GM19193 (cell line): ENCODE measurements around the gene L1CAM.

ENCODE experiments used
- POLR2A ChIP-seq: IDR thresholded peaks from 4 replicates; pipeline ENCODE4 v1.6.1; 2011; ENCODE audit not compliant: insufficient read depth, insufficient read length; ENCODE audit errors: extremely low read depth

L1CAM gene

DNA sequence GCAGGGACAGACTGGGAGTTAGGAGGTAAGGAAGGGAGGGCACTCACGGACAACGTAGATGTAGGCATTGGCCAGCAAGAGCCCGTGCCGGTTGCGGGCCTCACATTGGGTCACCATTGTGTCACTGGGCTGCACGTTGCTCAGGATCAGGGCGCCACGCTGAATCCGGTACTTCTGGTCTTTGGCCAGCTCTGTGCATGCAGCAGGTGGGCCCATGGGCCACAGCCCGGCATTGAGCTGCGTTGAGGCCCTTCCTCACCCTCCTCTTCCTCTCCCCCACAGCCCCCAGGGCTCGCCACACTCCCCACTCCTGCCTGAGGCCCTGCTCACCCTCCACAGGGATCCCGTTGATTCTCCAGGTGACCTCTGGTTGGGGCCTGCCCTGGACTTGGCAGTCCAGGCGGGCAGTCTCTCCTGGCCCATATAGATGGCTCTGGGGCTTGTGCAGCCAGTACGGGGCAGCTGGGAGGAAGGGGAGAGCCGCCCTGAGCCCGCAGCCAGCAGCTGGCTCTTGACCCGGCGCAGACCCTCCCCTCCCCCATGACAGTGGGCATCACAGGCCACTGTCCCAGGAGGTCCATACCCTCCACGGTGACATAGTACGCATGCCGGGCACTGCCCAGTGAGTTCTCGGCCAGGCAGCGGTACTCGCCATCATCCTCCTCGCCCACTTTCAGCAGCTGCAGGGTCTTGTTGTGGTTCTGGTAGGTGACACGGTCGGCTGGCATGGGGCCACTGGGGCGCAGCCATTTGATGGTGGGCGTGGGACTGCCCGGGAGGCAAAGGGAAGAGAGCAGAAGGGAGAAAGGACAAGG, 16.3 kb downstream of the L1CAM start:
- TF ChIP-seq POLR2A: no peak

DNA sequence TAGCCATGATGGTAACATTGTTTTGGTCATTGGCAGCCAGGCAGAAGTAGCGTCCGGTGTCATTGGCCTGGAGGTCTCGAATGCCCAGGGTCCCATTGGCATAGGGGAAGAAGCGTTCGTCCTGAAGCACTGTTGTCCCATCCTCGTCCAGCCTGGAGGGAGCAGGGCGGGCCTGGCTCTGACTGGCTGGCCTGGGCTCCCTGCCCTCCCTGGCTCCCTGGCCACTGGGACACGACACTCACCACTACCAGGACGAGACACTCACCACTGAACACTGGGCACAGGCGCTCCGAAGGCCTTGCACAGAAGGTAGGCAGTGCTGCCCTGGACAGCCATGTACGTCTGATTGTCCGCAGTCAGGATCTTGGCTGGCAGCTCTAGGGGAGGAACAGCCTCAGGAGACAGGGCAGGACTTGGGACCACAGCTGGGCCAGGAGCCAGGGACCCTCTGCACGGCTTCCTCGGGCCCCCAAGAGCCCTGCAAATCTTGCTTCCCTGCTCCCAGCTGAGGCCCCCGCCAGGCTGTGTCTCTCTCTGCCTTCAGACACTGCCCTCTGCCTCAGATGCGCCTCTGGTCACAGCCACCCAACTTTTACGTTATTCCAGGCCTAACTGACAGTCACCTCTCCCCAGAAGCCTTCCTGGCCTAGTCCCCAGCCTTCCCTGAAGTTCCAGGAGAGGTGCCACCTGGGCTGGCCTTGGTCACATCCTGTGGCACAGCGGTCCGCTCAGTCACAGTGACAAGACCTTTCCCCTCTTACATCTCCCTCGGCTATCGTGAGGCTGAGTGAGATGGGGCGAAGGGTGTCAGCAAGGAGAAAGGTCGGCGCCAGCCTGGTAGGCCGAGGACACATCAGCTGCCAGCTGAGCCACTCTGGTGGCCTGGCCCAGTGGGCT, 17.1 kb downstream of the L1CAM start:
- no peak for TF ChIP-seq POLR2A

DNA sequence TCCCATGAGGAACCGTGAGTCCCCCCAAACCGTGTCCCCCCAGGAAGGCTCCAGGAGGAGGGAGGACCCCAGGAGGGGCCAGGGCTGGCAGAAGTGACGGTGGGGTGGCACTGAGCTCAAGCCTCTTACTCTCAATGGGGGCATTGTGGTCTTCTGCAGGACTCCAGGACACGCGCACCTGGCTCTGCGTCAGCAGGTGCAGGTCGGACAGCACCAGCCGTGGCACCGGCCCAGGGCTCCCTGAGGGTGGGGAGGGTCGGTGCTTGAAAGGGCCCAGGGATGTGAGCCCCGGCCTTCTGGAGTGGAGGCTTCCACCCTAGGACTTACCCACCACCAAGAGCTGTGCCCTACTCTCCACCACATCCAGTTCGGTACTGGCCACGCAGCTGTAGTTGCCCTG, 18.3 kb downstream of the L1CAM start:
- no peak for TF ChIP-seq POLR2A

DNA sequence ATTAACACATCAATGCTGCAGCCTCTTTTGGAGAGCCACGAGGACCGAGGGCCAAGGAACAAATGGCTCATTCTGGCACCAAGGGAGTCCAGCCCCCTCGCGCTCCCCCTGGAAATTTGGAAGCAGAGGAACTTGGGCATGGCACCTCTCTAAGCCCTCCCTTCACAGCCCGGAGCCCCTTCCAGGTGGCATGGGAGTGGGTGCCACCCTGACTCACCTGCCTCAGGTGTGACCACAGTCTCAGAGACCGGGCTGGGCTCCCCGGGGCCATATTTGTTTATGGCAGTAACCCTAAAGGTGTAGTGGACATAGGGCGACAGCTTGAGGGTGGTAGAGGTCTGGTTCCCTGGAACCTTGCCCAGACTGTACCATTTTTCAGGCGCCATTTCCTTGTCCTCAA, 18.8 kb downstream of the L1CAM start:
- no peak for TF ChIP-seq POLR2A

DNA sequence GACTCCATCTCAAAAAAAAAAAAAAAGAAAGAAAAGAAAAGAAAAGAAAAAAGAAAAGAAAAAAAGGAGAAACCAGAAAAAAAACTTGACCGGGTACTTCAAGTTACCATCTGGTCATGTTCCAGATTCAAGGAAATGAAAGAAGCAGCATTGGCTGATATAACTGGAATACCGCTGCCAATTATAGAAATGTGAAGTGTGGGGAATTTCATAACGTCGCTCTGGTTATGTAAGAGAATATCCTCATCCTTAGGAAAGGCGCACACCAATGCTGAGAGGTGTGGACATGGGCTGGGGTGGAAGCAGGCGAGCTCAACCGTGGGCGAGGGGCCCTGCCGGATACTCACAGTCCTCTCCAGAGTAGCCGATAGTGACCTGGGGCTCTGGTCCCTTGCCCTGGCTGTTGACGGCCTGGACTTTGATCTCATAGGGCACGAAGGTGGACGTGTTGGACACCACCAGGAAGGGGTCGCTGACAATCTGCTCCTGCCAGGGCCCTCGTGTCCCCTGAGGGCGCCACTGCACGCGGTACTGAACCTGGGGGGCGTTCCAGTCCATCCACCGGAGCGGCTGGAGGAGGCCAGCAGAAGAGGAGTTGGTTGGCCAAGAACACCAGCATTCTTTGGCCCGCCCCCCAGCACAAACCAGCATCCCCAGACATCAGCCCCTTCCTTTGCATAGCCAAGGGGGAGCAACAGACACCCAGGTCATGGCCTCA, 19.5 kb downstream of the L1CAM start:
- no peak for TF ChIP-seq POLR2A

DNA sequence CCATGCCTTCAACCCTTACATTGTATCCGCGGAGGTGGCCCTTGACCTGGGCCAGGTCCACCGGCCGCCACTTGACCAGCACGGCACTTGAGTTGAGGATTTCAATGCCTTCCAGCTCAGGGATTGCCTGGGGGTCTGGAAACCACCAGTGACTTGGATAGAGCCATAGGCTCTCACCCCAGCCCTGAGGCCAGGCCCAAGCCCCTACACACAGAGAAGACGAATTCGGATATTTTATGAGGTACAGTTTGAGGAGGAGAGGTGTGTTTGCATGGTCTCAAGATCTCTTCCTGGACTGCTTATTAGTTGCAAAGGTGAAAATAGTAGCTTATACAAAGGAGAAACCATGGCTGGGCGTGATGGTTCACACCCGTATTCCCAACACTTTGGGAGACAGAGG, 20.3 kb downstream of the L1CAM start:
- TF ChIP-seq POLR2A: no peak

DNA sequence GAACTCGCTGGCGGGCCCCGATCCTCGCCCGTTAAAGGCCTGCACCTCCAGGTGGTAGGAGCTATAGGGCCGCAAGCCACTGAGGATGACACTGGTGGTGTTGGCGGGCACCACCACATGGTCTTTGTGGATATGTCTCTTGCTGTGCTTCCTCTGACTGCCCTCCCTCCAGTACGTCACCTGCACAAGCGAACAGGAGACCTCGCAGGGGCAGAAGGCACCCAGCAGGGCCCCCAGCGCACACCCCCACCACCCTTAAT, 20.7 kb downstream of the L1CAM start:
- TF ChIP-seq POLR2A: no peak

DNA sequence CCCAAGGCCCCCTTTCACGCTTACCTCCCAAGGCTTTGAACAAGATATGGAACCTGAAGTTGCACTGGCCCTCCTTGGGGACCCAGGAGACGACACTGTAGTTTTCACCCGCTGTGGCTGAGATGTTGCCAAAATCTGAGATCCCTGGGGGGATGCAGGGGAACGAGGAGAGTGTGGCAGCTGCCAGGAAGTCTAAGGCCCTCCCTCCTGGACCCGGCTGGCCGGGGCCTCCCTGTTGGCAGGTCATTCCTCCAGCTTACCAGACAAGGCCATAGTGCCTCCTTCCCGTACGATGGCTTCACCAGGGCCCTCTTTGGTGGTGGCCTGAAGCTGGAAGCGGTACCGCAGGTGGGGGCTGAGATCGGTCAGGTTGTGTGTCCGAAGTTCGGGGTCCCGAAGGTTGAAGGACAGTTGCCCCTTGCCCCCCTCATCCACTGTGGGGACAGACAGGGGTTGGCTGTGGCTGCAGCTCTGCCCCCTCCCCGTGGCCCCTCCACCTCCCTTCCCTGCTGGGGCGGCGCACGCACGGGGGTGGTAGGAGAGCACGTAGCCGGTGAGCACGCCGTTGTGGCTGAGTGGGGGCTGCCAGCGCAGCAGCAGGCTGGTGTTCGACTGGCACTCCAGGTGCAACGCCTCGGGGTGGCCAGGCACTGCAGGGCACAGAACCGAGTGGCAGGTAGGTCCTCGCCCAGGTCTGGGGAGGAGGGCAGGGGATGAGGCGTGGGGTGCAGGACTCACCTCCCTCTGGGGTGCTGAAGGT, 21.2 kb downstream of the L1CAM start:
- TF ChIP-seq POLR2A: no peak

DNA sequence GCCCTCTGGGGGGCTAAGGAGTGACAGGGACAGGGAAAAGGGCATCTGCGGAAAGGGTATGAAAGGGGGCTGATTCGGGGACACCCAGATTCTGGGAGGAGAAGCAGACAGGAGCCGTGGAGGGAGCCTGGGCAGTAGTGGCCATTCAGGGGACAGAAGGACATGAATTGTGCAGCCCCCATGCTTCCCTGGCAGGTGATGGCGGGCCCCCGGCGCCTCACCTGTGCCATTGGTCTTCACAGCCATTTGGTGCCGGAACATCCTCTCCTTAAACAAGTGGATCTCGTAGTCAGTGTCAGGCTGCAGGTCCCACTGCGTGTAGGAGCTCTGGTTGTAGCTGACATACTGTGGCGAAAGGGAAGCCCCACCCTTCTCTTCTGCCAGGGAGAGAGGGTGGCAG, 21.9 kb downstream of the L1CAM start:
- no peak for TF ChIP-seq POLR2A

DNA sequence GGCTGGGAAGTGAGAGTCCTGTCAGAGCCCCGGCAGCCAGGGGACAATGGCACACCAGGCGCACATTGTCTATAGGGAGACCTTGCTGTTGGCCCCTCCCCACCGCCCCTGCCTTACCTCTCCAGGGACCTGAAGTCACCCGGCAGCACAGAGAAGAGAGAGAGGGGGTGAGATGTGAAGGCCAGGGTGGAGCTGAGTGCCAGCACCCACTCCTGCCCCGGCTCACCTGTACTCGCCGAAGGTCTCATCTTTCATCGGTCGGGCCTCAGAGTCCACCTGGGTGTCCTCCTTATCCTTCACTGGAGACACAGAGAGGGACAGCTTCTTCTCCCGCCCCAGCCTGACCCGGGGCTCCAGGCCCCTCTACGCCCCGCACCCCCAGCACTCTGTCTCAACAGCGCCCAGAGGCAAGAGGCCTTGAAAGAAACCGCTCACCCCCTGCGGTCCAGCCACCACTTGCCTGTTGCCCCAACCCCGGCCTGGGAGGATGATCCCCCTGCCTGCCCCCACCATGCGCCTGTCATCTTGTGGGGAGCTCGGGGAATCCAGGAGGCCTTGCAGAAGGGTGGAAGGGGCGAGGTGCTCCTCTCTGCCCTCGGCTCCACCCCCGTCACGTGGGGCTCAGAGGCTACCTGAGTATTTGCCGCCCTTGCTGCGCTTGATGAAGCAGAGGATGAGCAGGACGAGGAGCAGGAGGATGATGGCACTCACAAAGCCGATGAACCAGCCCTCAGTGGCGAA, 22.6 kb downstream of the L1CAM start:
- TF ChIP-seq POLR2A: no peak

DNA sequence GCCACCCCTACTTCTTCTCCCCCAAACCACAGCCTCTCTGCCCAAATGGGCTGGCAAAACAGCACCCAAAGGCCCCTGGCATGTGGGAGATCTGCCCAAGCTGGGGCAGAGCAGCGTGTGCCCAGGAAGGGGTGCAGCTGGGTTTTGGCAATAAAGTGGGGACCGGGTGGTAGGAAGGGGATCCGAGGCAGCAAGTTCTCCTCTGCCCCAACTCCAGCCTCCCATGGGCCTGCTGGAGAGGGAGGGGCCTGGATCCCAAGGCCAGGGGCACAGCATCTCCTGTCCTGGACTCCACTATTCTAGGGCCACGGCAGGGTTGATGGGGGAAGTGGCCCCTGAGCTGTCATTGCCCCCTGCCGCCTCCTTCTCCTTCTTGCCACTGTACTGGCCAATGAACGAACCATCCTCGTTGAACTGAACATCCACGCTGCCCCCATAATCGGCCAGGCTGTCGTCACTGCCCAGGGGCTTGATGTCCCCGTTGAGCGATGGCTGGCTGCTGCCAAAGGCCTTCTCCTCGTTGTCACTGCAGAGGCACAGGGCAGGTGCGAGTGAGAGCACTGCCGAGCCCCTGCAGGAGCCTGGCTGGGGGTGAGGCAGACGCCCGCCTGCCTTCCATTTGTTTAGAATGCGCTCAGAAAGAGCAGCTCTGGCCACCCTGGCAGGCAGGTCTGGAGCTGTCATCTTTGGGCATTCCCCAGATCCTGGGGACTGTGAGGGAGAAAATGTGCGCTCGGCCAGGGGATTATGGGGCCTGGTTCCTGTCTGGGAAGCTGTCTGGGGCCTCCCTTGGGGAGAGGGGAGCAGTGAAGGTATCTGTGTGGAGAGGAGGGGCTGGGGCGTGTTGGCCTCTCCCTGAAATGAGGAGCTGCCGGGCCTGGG, 23.4 kb downstream of the L1CAM start:
- no peak for TF ChIP-seq POLR2A

DNA sequence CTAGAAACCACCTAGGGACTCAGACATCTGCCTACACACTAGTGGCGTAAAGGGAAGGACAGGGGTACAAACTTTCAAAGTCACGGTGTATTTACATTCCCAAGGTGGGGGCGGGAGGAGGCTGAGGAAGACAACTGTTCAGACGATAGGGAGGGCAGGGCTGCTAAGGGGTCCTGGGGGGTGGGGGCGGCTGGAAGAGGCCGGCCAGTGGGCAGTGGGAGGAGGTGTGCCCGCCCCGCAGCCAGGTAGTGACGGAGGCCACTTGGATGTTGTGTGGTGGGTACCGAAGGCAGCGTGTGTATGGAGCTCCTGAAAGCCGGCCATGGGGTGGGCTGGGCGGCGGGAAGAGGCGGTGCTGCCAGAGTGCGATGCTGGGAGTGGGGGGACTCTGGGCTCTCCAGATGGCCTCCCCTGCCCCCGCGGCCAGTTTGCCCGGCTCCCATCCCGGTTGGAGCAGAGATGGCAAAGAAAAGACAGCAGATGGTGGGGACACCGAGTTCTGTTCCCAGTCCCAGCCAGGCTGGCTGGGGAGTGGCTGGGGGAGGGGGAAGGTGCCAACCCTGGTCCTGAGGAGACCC, 24.2 kb downstream of the L1CAM start:
- TF ChIP-seq POLR2A: no peak

DNA sequence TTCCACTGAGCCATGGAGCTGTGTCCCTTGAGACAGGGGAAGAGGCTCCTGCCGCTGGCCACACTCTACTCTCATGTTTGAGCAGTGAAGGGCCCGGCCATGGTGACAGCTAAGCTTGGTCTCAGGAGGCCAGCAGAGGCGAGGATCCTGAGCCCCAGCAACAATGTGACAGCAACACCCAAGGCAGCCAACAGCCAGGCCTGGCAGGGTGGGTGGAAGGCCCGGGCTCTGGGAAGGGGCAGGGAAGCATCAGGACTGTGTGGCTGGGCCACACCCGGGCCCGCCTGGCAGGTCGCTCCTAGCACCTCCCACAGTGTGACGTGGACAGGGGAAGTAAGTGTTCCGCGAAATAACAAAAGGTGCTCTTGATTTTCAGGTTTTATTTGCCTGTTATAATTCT, 24.8 kb downstream of the L1CAM start:
- TF ChIP-seq POLR2A: no peak

DNA sequence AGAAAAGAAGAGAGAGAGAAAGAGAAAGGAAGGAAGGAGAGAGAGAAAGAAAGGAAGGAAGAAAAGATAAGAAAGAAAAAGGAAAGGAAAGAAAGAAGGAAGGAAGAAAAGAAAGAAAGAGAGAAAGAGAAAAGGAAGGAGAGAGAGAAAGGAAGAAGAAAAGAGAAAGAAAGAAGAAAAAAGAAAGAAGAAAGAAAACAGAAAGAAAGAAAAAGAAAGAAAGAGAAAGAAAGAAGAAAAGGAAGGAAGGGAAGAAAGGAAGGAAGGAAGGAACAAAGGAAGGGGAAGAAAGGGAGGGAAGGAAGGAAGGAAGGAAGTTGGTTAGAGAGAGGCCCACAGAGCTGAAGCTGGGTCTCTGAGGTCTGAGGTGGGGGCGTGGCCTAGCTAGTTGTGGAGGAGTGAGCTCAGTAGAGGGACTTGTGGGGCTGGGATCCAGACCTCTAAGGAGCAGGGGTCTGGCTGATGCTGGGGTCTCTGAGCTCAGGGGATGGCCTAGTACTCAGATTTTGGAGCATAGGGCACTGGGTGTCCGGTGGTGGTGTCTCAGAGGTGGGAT, 28.5 kb downstream of the L1CAM start:
- no peak for TF ChIP-seq POLR2A
